ENCODE measurements around the gene UGT1A7. TPM values are rescaled to one million over a fixed set of nuclear protein-coding genes. Genes with fewer than 3 reads are reported as not detected.

UGT1A7 gene
- polyA plus RNA-seq, 1 donor (not counting 4 experiments of a cell fraction or from before 2014, with no cell fraction given): 0.87 TPM

DNA sequence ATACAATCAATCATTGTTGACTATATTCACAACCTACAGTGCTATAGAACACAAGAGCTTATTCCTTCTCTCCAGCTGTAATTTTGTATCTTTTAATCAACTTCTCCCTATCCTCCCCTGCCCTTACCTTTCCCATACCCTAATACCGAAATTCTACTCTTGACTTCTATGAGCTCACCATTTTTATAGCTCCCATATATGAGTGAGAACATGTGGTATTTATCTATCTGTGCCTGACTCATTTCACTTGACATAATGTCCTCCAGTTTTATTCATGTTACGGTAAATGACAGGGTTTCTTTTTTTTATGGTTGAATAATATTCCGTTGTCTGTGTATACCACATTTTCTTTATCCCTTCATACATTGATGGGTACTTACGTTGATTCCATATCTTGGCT, 99.1 kb downstream of the UGT1A7 start:
- Histone ChIP-seq H4K20me1 (ENCODE audit: control insufficient read depth, extremely low read depth, insufficient read depth, low read length) (no peaks in the 10 kb centered on the region), H3K27ac (ENCODE audit: control insufficient read depth, insufficient read depth, low read length) (no peak overlapping the region), H3K79me2 (ENCODE audit: control insufficient read depth, insufficient read depth, low read length) (no peaks in the 10 kb centered on the region), H3K4me2 (ENCODE audit: control insufficient read depth, extremely low read depth, insufficient read depth, low read depth, low read length) (no peak overlapping the region), H3K9me3 (ENCODE audit: control insufficient read depth, low read depth, low read length) (no peaks in the 10 kb centered on the region), H3K27me3 (ENCODE audit: control insufficient read depth, extremely low read depth, insufficient read depth, low read length) (no peaks in the 10 kb centered on the region), H3K9me1 (ENCODE audit: control insufficient read depth, extremely low read depth, insufficient read depth, low read length) (no peaks in the 10 kb centered on the region), H3K36me3 (ENCODE audit: control insufficient read depth in 2 of 2, extremely low read depth in 1 of 2, insufficient read depth in 2 of 2, low read length in 2 of 2) (no peaks in the 10 kb centered on the region), H3K9ac (ENCODE audit: control insufficient read depth, extremely low read depth, insufficient read depth, low read length) (no peak overlapping the region), H3K4me3 (ENCODE audit: control insufficient read depth in 2 of 3, extremely low read depth in 1 of 3, insufficient read depth in 2 of 3, low read depth in 1 of 3, low read length in 3 of 3) (no peak overlapping the region), H3K4me1 (ENCODE audit: control insufficient read depth, extremely low read depth, insufficient read depth, low read length) (no peaks in the 10 kb centered on the region), H2AFZ (ENCODE audit: control insufficient read depth, low read length) (no peak overlapping the region)
- dilution Hi-C loops (cut with MboI; ENCODE audit: extremely low pct_ligation_motif_present, low sequenced_read_pairs): no loop called here
- DNase-seq (ENCODE audit: low read depth, low spot score): no peak
- TF ChIP-seq EZH2 (IDR thresholded peaks at IDR 0.05; ENCODE audit: low read length): no peak
- TF ChIP-seq, protein P1, sequence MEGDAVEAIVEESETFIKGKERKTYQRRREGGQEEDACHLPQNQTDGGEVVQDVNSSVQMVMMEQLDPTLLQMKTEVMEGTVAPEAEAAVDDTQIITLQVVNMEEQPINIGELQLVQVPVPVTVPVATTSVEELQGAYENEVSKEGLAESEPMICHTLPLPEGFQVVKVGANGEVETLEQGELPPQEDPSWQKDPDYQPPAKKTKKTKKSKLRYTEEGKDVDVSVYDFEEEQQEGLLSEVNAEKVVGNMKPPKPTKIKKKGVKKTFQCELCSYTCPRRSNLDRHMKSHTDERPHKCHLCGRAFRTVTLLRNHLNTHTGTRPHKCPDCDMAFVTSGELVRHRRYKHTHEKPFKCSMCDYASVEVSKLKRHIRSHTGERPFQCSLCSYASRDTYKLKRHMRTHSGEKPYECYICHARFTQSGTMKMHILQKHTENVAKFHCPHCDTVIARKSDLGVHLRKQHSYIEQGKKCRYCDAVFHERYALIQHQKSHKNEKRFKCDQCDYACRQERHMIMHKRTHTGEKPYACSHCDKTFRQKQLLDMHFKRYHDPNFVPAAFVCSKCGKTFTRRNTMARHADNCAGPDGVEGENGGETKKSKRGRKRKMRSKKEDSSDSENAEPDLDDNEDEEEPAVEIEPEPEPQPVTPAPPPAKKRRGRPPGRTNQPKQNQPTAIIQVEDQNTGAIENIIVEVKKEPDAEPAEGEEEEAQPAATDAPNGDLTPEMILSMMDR (optimal IDR thresholded peaks at IDR 0.05 in 1 of 3, IDR thresholded peaks at IDR 0.05 in 1 of 3, conservative IDR thresholded peaks at IDR 0.05 in 1 of 3; ENCODE audit: extremely low read depth in 1 of 3, insufficient read depth in 2 of 3, low read length in 3 of 3): no peak
- no peak for FAIRE-seq

DNA sequence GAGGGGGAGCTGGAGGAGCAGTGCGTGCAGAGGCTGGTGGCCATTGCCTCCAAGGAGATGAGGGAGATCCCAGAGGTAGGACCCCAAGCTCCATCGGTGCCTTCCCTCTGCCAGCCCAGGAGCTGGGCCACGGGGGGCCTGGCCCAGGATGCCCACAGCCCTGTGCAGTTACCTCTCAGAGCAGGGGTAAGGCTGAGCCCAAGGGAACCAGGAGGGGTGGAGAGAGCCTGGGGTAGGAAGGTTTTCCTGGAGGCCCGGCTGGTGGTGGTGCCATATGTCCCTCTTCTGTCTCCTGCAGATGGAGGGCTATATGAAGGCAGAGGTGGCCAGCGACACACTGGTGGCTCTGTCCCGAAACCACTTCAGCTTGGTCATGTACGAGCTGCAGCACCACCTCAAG, 107.9 kb downstream of the UGT1A7 start:
- Histone ChIP-seq H3K4me2 (ENCODE audit: control insufficient read depth, extremely low read depth, insufficient read depth, low read depth, low read length) (no peak overlapping the region), H3K9ac (ENCODE audit: control insufficient read depth, extremely low read depth, insufficient read depth, low read length) (no peak overlapping the region), H3K27me3 (ENCODE audit: control insufficient read depth, extremely low read depth, insufficient read depth, low read length) (no peaks in the 10 kb centered on the region), H3K9me1 (ENCODE audit: control insufficient read depth, extremely low read depth, insufficient read depth, low read length) (no peaks in the 10 kb centered on the region), H3K9me3 (ENCODE audit: control insufficient read depth, low read depth, low read length) (no peaks in the 10 kb centered on the region), H3K4me1 (ENCODE audit: control insufficient read depth, extremely low read depth, insufficient read depth, low read length) (no peaks in the 10 kb centered on the region), H3K4me3 (ENCODE audit: control insufficient read depth in 2 of 3, extremely low read depth in 1 of 3, insufficient read depth in 2 of 3, low read depth in 1 of 3, low read length in 3 of 3) (no peak overlapping the region), H3K27ac (ENCODE audit: control insufficient read depth, insufficient read depth, low read length) (no peak overlapping the region), H2AFZ (ENCODE audit: control insufficient read depth, low read length) (no peak overlapping the region), H3K36me3 (ENCODE audit: control insufficient read depth in 2 of 2, extremely low read depth in 1 of 2, insufficient read depth in 2 of 2, low read length in 2 of 2) (no peaks in the 10 kb centered on the region), H3K79me2 (ENCODE audit: control insufficient read depth, insufficient read depth, low read length) (no peaks in the 10 kb centered on the region), H4K20me1 (ENCODE audit: control insufficient read depth, extremely low read depth, insufficient read depth, low read length) (no peaks in the 10 kb centered on the region)
- no peak for FAIRE-seq
- no peak for TF ChIP-seq EZH2 (IDR thresholded peaks at IDR 0.05; ENCODE audit: low read length)
- TF ChIP-seq, protein P1 (optimal IDR thresholded peaks at IDR 0.05 in 1 of 3, IDR thresholded peaks at IDR 0.05 in 1 of 3, conservative IDR thresholded peaks at IDR 0.05 in 1 of 3; ENCODE audit: extremely low read depth in 1 of 3, insufficient read depth in 2 of 3, low read length in 3 of 3): no peak
- DNase-seq (ENCODE audit: low read depth, low spot score): no peak
- dilution Hi-C loops (cut with MboI; ENCODE audit: extremely low pct_ligation_motif_present, low sequenced_read_pairs): no loop called here
